ENCODE measurements around the gene CACNB1. TPM values are rescaled to one million over a fixed set of nuclear protein-coding genes. Genes with fewer than 3 reads are reported as not detected.

CACNB1 gene
- polyA plus RNA-seq, 1 experiment, result 3.2 TPM

- H3K9me3 ChIP-seq (ENCODE audit: control insufficient read depth, insufficient read depth, low read length), result no peaks in the 10 kb centered on the region
- no peak for TF ChIP-seq CTCF (IDR thresholded peaks at IDR 0.05; ENCODE audit: low read depth, low read length)
- ChIA-PET POLR2A (no interaction called here), CTCF (interaction anchor here (0.8 to 6.2 kb wide), 8 partner anchors 8 to 198 kb away, joined by 3 to 32 read pairs (median 13); no protein-coding TSS in a partner anchor)
- DNase-seq (ENCODE audit: low read depth, low spot score), result no peak
- no peak overlapping the region for H3K27ac ChIP-seq (ENCODE audit: low read depth, low read length)
- H3K4me3 ChIP-seq (ENCODE audit: low read depth, low read length), result no peak overlapping the region
- H3K27me3 ChIP-seq (ENCODE audit: control insufficient read depth, insufficient read depth, low read length), result no peaks in the 10 kb centered on the region
Measured at GRCh38 chr17:39243155-39243554, 45.7 kb upstream of the CACNB1 start.

- POLR2A ChIA-PET, result interaction anchor here (0.7 kb wide), 1 partner anchor 373 kb away, joined by 5 read pairs; no protein-coding TSS in a partner anchor
Measured at GRCh38 chr17:39240631-39241030, 43.2 kb upstream of the CACNB1 start.

GRCh38 chr17:39239640-39240314 lies 42.3 kb upstream of the CACNB1 start:
- POLR2A ChIA-PET, result interaction anchor here (0.7 kb wide), 1 partner anchor 372 kb away, joined by 5 read pairs; no protein-coding TSS in a partner anchor
- no peak overlapping the region for H3K27ac ChIP-seq (ENCODE audit: low read depth, low read length)
- DNase-seq (ENCODE audit: low read depth, low spot score), result no peak
- no peak overlapping the region for H3K4me3 ChIP-seq (ENCODE audit: low read depth, low read length)
- H3K9me3 ChIP-seq (ENCODE audit: control insufficient read depth, insufficient read depth, low read length), result no peaks in the 10 kb centered on the region; the same call in 1 of the 2 replicates
- H3K27me3 ChIP-seq (ENCODE audit: control insufficient read depth, insufficient read depth, low read length), result no peaks in the 10 kb centered on the region
- peak; percentile 53 for TF ChIP-seq CTCF (IDR thresholded peaks at IDR 0.05; ENCODE audit: low read depth, low read length)
- CTCF ChIA-PET, result interaction anchor here (0.7 kb wide), 1 partner anchor 10 kb away, joined by 6 read pairs; no protein-coding TSS in a partner anchor

More at GRCh38 chr17:39240631-39241030, 43.2 kb upstream of the CACNB1 start:
- no peak overlapping the region for H3K4me3 ChIP-seq (ENCODE audit: low read depth, low read length)
- DNase-seq (ENCODE audit: low read depth, low spot score), result no peak
- no peaks in the 10 kb centered on the region for H3K27me3 ChIP-seq (ENCODE audit: control insufficient read depth, insufficient read depth, low read length)
- CTCF ChIA-PET, result interaction anchor here (0.7 to 6.2 kb wide), 4 partner anchors 9 to 257 kb away, joined by 3 to 32 read pairs (median 6); no protein-coding TSS in a partner anchor
- no peak for TF ChIP-seq CTCF (IDR thresholded peaks at IDR 0.05; ENCODE audit: low read depth, low read length)
- H3K27ac ChIP-seq (ENCODE audit: low read depth, low read length), result no peak overlapping the region
- H3K9me3 ChIP-seq (ENCODE audit: control insufficient read depth, insufficient read depth, low read length), result no peaks in the 10 kb centered on the region; the same call in 1 of the 2 replicates

- ChIA-PET CTCF (interaction anchor here (0.5 to 1.5 kb wide), 5 partner anchors 32 to 256 kb away, joined by 3 to 9 read pairs (median 4); no protein-coding TSS in a partner anchor), POLR2A (interaction anchor here (0.5 to 1.2 kb wide), 2 partner anchors 33 to 38 kb away, joined by 3 to 5 read pairs; partner anchors contain the start of gene RPL19)
- no peak overlapping the region for H3K27ac ChIP-seq (ENCODE audit: low read depth, low read length)
- no peaks in the 10 kb centered on the region for H3K27me3 ChIP-seq (ENCODE audit: control insufficient read depth, insufficient read depth, low read length)
- no peak for TF ChIP-seq CTCF (IDR thresholded peaks at IDR 0.05; ENCODE audit: low read depth, low read length)
- no peak overlapping the region for H3K4me3 ChIP-seq (ENCODE audit: low read depth, low read length)
- no peak for DNase-seq (ENCODE audit: low read depth, low spot score)
- no peaks in the 10 kb centered on the region; the same call in 1 of the 2 replicates for H3K9me3 ChIP-seq (ENCODE audit: control insufficient read depth, insufficient read depth, low read length)
Measured at GRCh38 chr17:39238311-39238972, 41.0 kb upstream of the CACNB1 start.
